Uterus (tissue), 2 donors: ENCODE measurements around the gene ABI3BP.

Experiments
- POLR2A ChIP-seq, 2 donors: fragments of 450-650 bp; IDR thresholded peaks; one replicate each; pipeline ENCODE4 v1.6.1; 2016; ENCODE audit warnings: antibody characterized with exemption in 2 of 2, mild to moderate bottlenecking in 1 of 2, moderate library complexity in 1 of 2
- TF ChIP-seq, protein P1 (sequence below), 4 experiments: fragments of 200-600 bp in 2 of 4; fragments of 450-650 bp in 2 of 4; sonication (generic) in 2 of 4; IDR thresholded peaks; one replicate each; pipeline ENCODE4 v1.5.1; 2016 to 2019; ENCODE audit warnings: antibody characterized with exemption in 4 of 4, mild to moderate bottlenecking in 2 of 4, moderate library complexity in 1 of 4

GRCh38 chr3:100745617-100746016 is 247.6 kb downstream of the ABI3BP start:
- no peak for TF ChIP-seq POLR2A (IDR thresholded peaks at IDR 0.05)
- TF ChIP-seq, protein P1, sequence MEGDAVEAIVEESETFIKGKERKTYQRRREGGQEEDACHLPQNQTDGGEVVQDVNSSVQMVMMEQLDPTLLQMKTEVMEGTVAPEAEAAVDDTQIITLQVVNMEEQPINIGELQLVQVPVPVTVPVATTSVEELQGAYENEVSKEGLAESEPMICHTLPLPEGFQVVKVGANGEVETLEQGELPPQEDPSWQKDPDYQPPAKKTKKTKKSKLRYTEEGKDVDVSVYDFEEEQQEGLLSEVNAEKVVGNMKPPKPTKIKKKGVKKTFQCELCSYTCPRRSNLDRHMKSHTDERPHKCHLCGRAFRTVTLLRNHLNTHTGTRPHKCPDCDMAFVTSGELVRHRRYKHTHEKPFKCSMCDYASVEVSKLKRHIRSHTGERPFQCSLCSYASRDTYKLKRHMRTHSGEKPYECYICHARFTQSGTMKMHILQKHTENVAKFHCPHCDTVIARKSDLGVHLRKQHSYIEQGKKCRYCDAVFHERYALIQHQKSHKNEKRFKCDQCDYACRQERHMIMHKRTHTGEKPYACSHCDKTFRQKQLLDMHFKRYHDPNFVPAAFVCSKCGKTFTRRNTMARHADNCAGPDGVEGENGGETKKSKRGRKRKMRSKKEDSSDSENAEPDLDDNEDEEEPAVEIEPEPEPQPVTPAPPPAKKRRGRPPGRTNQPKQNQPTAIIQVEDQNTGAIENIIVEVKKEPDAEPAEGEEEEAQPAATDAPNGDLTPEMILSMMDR (IDR thresholded peaks at IDR 0.05): no peak
